ENCODE data around the gene PARVB. TPM values are rescaled to one million over a fixed set of nuclear protein-coding genes. Genes with fewer than 3 reads are reported as not detected.

The PARVB gene
- total RNA-seq, 1 donor from 2014 or later, result 98.1 TPM

DNA sequence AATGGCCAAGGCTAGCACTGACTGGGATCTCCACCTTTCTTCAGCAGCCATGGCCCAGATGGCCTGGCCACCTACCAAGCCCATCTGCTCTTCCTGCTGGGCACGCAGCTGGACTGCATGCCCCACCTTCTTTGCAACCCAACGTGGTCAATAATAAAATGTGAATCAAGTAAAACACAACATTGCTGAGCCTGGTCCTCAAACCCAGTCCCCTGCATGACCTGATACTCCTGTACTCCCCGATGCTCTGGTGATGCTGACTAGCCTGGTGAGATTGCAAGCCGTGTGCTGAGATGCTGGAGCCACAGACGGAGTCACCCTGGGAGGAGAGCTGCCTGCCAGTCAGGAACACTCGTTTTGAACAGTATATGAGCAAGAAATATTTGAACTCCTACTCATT is 190.7 kb downstream of the PARVB start:
- no peak for DNase-seq (ENCODE audit: low spot score)
- intact Hi-C loops (cut with DNase I), result no loop called here

DNA sequence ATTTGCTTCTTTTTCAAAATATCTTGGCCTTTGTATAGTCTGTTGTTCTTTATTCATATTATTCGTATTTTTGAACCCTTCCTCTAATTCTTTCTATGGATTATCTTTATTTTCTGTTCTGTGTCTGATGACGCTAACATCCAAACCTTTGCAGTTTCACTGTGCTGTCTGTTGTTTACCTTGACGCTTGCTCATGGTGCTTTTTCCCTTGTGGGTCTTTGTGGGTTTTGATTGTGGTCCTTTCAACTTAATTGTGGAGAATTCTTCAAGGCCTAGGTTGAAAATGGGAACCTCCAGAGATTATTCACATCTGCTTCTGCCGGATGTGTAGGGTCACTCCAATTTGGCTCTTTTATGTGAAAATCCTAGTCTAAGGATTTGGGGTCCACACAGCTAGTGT is 191.2 kb downstream of the PARVB start:
- no peak for DNase-seq (ENCODE audit: low spot score)
- intact Hi-C loops (cut with DNase I), result no loop called here

DNA sequence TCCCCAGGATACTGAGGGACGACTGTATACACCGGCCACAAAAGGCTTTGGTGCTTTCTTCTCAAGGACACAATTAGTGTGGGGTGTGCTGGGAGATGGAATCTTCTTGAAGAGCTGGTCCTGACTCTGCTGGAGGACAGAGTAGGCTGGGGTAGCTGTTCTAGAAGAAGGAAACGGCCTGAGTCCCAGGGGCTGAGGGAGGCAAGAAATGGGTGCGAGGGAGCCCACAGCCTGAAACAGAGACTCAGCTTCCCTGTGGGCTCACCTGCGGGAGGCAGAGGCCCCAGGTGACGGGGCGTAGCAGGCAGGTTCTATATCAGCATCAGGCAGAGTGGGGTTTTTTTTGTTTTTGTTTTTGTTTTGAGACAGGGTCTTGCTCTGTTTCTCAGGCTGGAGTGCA is 193.2 kb downstream of the PARVB start:
- no peak for DNase-seq (ENCODE audit: low spot score)
- intact Hi-C loops (cut with DNase I), result no loop called here

- no peak for DNase-seq (ENCODE audit: low spot score)
- intact Hi-C loops (cut with DNase I), result no loop called here
Observed at GRCh38 chr22:44218071-44218470, 194.0 kb downstream of the PARVB start.

GRCh38 chr22:44219101-44219870 is 195.2 kb downstream of the PARVB start:
- intact Hi-C loops (cut with DNase I), result no loop called here
- no peak for DNase-seq (ENCODE audit: low spot score)

GRCh38 chr22:44220727-44221680 is 196.9 kb downstream of the PARVB start:
- DNase-seq (ENCODE audit: low spot score), result no peak
- intact Hi-C loops (cut with DNase I), result no loop called here

DNA sequence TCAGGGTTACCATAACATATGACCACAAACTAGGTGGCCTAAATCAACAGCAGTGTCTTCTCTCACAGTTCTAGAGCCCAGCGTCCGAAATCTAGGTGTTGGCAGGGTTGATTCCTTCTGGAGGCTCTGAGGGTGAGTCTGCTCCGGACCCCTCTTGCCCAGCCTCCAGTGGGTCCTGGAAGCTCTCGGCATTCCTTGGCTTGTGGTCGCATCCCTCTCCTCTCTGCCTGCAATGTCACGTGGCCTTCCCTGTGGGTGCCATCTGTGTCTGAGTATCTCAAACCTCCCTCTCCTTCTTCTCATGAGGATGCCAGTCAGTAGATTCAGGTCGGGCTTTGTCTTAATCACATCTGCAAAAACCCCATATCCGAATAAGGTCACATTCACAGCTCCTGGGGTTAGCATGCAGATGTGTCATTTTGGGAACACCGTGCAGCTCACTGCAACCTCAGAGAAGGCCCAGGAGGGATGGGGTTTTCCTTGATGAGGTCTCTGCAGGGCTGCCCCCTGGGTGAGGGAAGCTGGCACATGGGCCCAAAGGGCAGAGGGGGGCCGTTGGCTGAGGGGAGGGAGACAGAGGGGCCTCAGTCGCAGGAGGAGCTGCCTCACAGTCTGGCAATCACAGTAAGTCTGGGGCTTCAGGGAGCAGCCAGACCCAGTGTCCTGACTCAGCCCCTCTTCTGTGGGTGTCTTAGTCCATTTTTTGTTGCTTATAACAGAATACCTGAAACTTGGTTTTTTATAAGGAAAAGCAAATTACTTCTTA is 197.8 kb downstream of the PARVB start:
- intact Hi-C loops (cut with DNase I), result no loop called here
- no peak for DNase-seq (ENCODE audit: low spot score)

Other genes with a start within 250 kb of the PARVB start
- 1.3 TPM for gene EFCAB6, start 212.0 kb upstream of the PARVB start, total RNA-seq
- 0.13 TPM for gene SULT4A1, start 161.8 kb upstream of the PARVB start, total RNA-seq
- gene PNPLA5, start 132.3 kb upstream of the PARVB start, total RNA-seq, result not detected
- gene PNPLA3, start 100.5 kb upstream of the PARVB start, total RNA-seq, result 0.32 TPM
- gene SAMM50, start 68.9 kb upstream of the PARVB start, total RNA-seq, result 51.0 TPM
- 2.1 TPM for gene PARVG, start 156.6 kb downstream of the PARVB start, total RNA-seq

Measured in cardiac septum (tissue), 1 donor.